ENCODE data around the gene OSBPL6. TPM values are rescaled to one million over a fixed set of nuclear protein-coding genes. Genes with fewer than 3 reads are reported as not detected.

OSBPL6 gene
- total RNA-seq, 1 experiment from 2014 or later, result 11.6 TPM

DNA sequence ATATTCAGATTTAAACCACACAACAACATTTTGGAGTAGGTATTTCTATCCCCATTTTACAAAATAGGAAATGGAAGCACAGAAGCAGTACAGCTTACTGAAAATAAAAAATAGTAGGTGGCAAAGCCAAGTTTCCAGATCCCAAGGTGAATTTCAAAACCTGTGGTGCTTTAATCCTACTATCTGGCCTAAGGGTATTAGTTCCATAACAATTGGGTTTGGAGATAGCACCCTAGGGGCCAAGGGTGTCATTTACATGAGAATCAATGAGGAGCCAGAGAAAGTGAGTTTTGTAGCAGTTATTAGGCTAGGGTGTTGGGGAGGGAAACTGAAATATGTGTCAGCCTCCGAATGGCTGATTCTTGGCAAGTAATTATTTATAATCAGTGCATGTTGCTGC, 24.9 kb downstream of the OSBPL6 start:
- RAD21 ChIA-PET (ENCODE audit: low non-redundant PET in 1 of 2, low total read pairs in 2 of 2, uncharacterized antibody in 2 of 2, unreplicated experiment in 2 of 2), result no interaction called here
- BruUV-seq (replicated peaks), result no TSS peak
- Histone ChIP-seq H3K9ac (ENCODE audit: low read length) (no peak overlapping the region), H3K36me3 (ENCODE audit: control insufficient read depth in 1 of 2, insufficient read depth in 2 of 2, low read length in 2 of 2) (no peaks in the 10 kb centered on the region), H3K79me2 (ENCODE audit: insufficient read depth, low read length) (no peaks in the 10 kb centered on the region), H3K27me3 (ENCODE audit: insufficient read depth, low read length) (no peaks in the 10 kb centered on the region), H4K20me1 (ENCODE audit: insufficient read depth) (no peaks in the 10 kb centered on the region), H2AFZ (ENCODE audit: low read depth, low read length, poor library complexity, severe bottlenecking) (no peak overlapping the region), H3K4me3 (replicated peaks in 1 of 2; ENCODE audit: low read depth in 1 of 2, low read length in 2 of 2) (no peak overlapping the region), H3K4me1 (ENCODE audit: control insufficient read depth in 1 of 2, insufficient read depth in 2 of 2, low read length in 2 of 2) (no peaks in the 10 kb centered on the region), H3K9me2 (ENCODE audit: insufficient read depth) (no peaks in the 10 kb centered on the region), H3K27ac (ENCODE audit: low read depth, low read length) (no peak overlapping the region), H3K4me2 (ENCODE audit: low read length) (no peak overlapping the region), H3K9me3 (ENCODE audit: control insufficient read depth in 1 of 2, insufficient read depth in 1 of 2, low read depth in 1 of 2, low read length in 2 of 2) (no peaks in the 10 kb centered on the region)
- DNase-seq (ENCODE audit: low read depth, low spot score) (no peak), ATAC-seq (no peak)
- TF ChIP-seq POLR2AphosphoS5 (IDR thresholded peaks at IDR 0.05; ENCODE audit: low read depth, low read length), result no peak
- TF ChIP-seq EGR1 (IDR thresholded peaks at IDR 0.05; ENCODE audit: low read depth), result no peak
- no peak for TF ChIP-seq FOSL1 (IDR thresholded peaks at IDR 0.05; ENCODE audit: low read depth)
- TF ChIP-seq ZBTB33 (IDR thresholded peaks at IDR 0.05; ENCODE audit: extremely low read depth, insufficient replicate concordance, low read length), result no peak
- TF ChIP-seq YY1 (IDR thresholded peaks at IDR 0.05; ENCODE audit: extremely low read depth, insufficient replicate concordance, low read depth, low read length), result no peak
- no peak for TF ChIP-seq EZH2phosphoT487 (IDR thresholded peaks at IDR 0.05; ENCODE audit: borderline replicate concordance)
- no peak for TF ChIP-seq CBX3 (IDR thresholded peaks at IDR 0.05; ENCODE audit: low read depth)
- TF ChIP-seq, protein P1, sequence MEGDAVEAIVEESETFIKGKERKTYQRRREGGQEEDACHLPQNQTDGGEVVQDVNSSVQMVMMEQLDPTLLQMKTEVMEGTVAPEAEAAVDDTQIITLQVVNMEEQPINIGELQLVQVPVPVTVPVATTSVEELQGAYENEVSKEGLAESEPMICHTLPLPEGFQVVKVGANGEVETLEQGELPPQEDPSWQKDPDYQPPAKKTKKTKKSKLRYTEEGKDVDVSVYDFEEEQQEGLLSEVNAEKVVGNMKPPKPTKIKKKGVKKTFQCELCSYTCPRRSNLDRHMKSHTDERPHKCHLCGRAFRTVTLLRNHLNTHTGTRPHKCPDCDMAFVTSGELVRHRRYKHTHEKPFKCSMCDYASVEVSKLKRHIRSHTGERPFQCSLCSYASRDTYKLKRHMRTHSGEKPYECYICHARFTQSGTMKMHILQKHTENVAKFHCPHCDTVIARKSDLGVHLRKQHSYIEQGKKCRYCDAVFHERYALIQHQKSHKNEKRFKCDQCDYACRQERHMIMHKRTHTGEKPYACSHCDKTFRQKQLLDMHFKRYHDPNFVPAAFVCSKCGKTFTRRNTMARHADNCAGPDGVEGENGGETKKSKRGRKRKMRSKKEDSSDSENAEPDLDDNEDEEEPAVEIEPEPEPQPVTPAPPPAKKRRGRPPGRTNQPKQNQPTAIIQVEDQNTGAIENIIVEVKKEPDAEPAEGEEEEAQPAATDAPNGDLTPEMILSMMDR (IDR thresholded peaks at IDR 0.05 in 2 of 3, conservative IDR thresholded peaks at IDR 0.05 in 1 of 3; ENCODE audit: borderline replicate concordance in 1 of 3, insufficient read depth in 1 of 3, low read depth in 2 of 3, low read length in 2 of 3), result no peak
- no peak for TF ChIP-seq SRF (IDR thresholded peaks at IDR 0.05; ENCODE audit: low read depth)
- no peak for TF ChIP-seq SIN3A (IDR thresholded peaks at IDR 0.05; ENCODE audit: low read depth)
- no peak for TF ChIP-seq ZFX (IDR thresholded peaks at IDR 0.05)
- TF ChIP-seq EZH2 (IDR thresholded peaks at IDR 0.05), result no peak
- TF ChIP-seq CEBPB (IDR thresholded peaks at IDR 0.05; ENCODE audit: low read depth), result no peak
- TF ChIP-seq JUND (IDR thresholded peaks at IDR 0.05), result no peak
- no peak for TF ChIP-seq SP1 (IDR thresholded peaks at IDR 0.05; ENCODE audit: low read depth)
- no peak for TF ChIP-seq ELF1 (IDR thresholded peaks at IDR 0.05; ENCODE audit: borderline replicate concordance, low read depth)
- CTCF ChIA-PET, result no interaction called here
- intact Hi-C loops (cut with micrococcal nuclease), result no loop called here
- POLR2A ChIA-PET, result no interaction called here

All from HCT116 (cell line).